ENCODE measurements around the gene SLC22A9.

SLC22A9 gene

DNA sequence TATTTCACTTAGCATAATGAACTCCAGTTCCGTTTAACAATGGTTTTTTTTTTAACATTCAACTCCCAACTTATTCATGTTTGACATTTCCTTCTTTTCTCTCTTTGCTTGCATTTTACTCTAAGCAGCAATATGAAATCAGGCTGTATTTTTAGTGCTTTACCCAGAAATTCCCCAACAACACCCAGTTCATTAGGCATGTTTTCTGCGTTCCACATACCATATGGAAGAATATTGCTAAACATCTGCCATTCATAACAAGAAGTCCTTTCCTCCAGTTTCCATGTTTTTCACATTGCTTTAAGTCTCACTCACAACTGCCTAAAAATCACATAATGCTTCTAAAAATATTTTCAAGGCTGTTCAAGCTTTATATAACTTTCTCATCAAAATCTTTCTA, 75.5 kb downstream of the SLC22A9 start:
- no peak for DNase-seq (ENCODE audit: low spot score)

DNA sequence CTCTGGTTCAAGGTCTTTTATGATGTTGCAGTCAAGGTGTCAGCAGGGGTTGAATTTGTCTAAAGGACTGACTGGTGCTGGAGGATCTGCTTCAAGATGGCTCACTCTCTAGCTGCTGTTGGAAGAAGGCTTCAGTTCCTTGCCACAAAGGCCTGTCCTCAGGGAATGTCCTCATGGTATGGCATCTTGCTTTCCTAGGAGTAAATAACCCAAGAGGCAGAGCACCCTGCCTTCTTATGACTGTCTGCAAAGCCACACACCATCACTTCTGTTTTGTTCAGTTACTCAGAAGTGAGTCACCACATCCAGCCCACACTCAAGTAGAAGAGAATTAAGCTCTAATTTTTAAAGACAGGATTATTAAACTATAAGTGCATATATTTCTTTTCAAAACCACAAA, 76.1 kb downstream of the SLC22A9 start:
- DNase-seq (ENCODE audit: low spot score), result peak; percentile 35

DNA sequence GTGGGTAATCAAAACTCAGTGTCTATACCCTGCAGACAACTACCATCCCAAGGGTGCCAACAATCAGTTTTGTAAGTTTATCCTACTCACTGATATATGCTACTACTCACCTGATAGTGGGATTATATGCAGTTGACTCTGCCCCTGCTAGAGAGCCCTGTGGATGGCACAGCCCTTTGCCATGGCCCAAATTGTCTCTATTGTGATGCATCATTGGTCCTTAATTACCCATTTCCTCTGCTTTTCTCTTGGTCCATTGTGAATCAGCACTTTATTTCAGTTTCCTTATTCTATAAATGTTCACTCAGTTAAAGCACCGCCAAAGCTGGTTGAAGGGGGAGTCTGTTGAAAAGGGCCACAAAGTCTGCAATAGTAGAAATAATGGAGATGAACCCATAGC, 79.1 kb downstream of the SLC22A9 start:
- no peak for DNase-seq (ENCODE audit: low spot score)

DNA sequence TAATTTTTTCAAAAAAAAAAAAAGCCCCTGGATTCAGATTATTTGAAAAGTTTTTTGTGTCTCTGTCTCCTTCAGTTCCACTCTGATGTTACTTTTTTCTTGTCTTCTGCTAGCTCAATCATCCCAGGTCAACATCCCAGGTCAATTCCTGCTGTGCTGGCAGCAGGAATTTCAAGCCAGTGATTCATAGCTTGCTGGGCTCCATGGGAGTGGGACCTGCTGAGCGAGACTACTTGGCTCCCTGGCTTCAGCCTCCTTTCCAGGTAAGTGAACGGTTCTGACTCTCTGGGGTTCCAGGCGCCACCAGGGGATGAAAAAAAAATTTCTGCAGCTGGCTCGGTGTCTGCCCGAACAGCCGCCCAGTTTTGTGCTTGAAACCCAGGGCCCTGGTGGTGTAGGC, 90.0 kb downstream of the SLC22A9 start:
- DNase-seq (ENCODE audit: low spot score), result no peak

Data from putamen (tissue), 1 donor.